H9 (cell line): ENCODE measurements around the gene C2orf92. TPM values are rescaled to one million over a fixed set of nuclear protein-coding genes. Genes with fewer than 3 reads are reported as not detected.

Source experiments
- DNase-seq: peaks from one replicate; pipeline ENCODE4 v3.0.0-alpha.2; 2017
- H2AFZ ChIP-seq: one replicate; pipeline ENCODE4 v1.6.1; 2013; ENCODE audit warnings: mild to moderate bottlenecking, low read length, control low read depth, moderate library complexity
- H2AK5ac ChIP-seq: 2 replicates; pipeline ENCODE4 v1.6.1; 2013; ENCODE audit warnings: low read length, control low read depth, mixed read lengths; ENCODE audit not compliant: insufficient read length
- H2BK120ac ChIP-seq: one replicate; pipeline ENCODE4 v1.6.1; 2013; ENCODE audit warnings: low read depth, mild to moderate bottlenecking, low read length, control low read depth, inconsistent platforms; ENCODE audit not compliant: poor library complexity, severe bottlenecking
- H2BK12ac ChIP-seq: 2 replicates; pipeline ENCODE4 v1.6.1; 2013; ENCODE audit warnings: low read length, control low read depth, mixed read lengths, low read depth; ENCODE audit not compliant: insufficient read length
- H2BK15ac ChIP-seq: 2 replicates; pipeline ENCODE4 v1.6.1; 2013; ENCODE audit warnings: low read depth, low read length, control low read depth
- H2BK20ac ChIP-seq: one replicate; pipeline ENCODE4 v1.6.1; 2013; ENCODE audit warnings: low read depth, mild to moderate bottlenecking, low read length, control low read depth, inconsistent platforms; ENCODE audit not compliant: poor library complexity, severe bottlenecking
- H2BK5ac ChIP-seq: 2 replicates; pipeline ENCODE4 v1.6.1; 2013; ENCODE audit warnings: low read length, control low read depth, mixed read lengths; ENCODE audit not compliant: insufficient read length
- H3K14ac ChIP-seq: 2 replicates; pipeline ENCODE4 v1.6.1; 2013; ENCODE audit warnings: low read length, control low read depth; ENCODE audit not compliant: insufficient read depth
- H3K18ac ChIP-seq: 2 replicates; pipeline ENCODE4 v1.6.1; 2013; ENCODE audit warnings: low read depth, mild to moderate bottlenecking, mixed read lengths, low read length, control low read depth; ENCODE audit not compliant: insufficient read length
- H3K23ac ChIP-seq: 2 replicates; pipeline ENCODE4 v1.6.1; 2013; ENCODE audit warnings: low read length, control low read depth, mixed read lengths, low read depth; ENCODE audit not compliant: insufficient read length
- H3K23me2 ChIP-seq: 2 replicates; pipeline ENCODE4 v1.6.1; 2013; ENCODE audit warnings: low read depth, mild to moderate bottlenecking, mixed read lengths, low read length, control low read depth; ENCODE audit not compliant: insufficient read length, poor library complexity, severe bottlenecking
- H3K27ac ChIP-seq: 2 replicates; pipeline ENCODE4 v1.5.1; 2013; ENCODE audit warnings: low read length, control low read depth, mixed read lengths, low read depth; ENCODE audit not compliant: insufficient read length
- H3K27me3 ChIP-seq: 2 replicates; pipeline ENCODE4 v1.6.1; 2013; ENCODE audit warnings: low read length, control low read depth, inconsistent platforms; ENCODE audit not compliant: insufficient read depth
- H3K4ac ChIP-seq: 2 replicates; pipeline ENCODE4 v1.6.1; 2013; ENCODE audit warnings: low read depth, mild to moderate bottlenecking, control low read depth, inconsistent platforms, low read length, moderate library complexity
- H3K4me1 ChIP-seq: 2 replicates; pipeline ENCODE4 v1.6.1; 2013; ENCODE audit warnings: low read length, control low read depth, inconsistent platforms; ENCODE audit not compliant: insufficient read depth
- H3K4me2 ChIP-seq: 2 replicates; pipeline ENCODE4 v1.6.1; 2013; ENCODE audit warnings: low read length, control low read depth, mixed read lengths; ENCODE audit not compliant: insufficient read length, insufficient read depth
- H3K56ac ChIP-seq: 2 replicates; pipeline ENCODE4 v1.6.1; 2013; ENCODE audit warnings: low read depth, mild to moderate bottlenecking, mixed read lengths, low read length, control low read depth; ENCODE audit not compliant: insufficient read length
- H3K79me1 ChIP-seq: 2 replicates; pipeline ENCODE4 v1.6.1; 2013; ENCODE audit warnings: low read depth, mild to moderate bottlenecking, moderate library complexity, low read length, control low read depth, inconsistent platforms; ENCODE audit not compliant: insufficient read depth, poor library complexity, severe bottlenecking
- H3K79me2 ChIP-seq: 2 replicates; pipeline ENCODE4 v1.6.1; 2013; ENCODE audit warnings: low read length, control low read depth, inconsistent platforms; ENCODE audit not compliant: insufficient read depth
- H3K9ac ChIP-seq: 2 replicates; pipeline ENCODE4 v1.6.1; 2013; ENCODE audit warnings: low read length, control low read depth, mixed read lengths; ENCODE audit not compliant: insufficient read length; ENCODE audit errors: extremely low read depth
- H3K9me3 ChIP-seq: one replicate; pipeline ENCODE4 v1.6.1; 2013; ENCODE audit warnings: low read depth, low read length, inconsistent platforms; ENCODE audit not compliant: control insufficient read depth
- H3T11ph ChIP-seq: one replicate; pipeline ENCODE4 v1.6.1; 2013; ENCODE audit warnings: mild to moderate bottlenecking, low read length, control low read depth, inconsistent platforms
- H4K20me1 ChIP-seq: one replicate; pipeline ENCODE4 v1.6.1; 2013; ENCODE audit not compliant: control insufficient read depth, insufficient read length, insufficient read depth
- H4K5ac ChIP-seq: 2 replicates; pipeline ENCODE4 v1.6.1; 2013; ENCODE audit warnings: low read depth, mild to moderate bottlenecking, mixed read lengths, low read length, control low read depth; ENCODE audit not compliant: insufficient read length
- H4K8ac ChIP-seq: replicated peaks from 2 replicates; pipeline ENCODE4 v1.6.1; 2013; ENCODE audit warnings: low read length, control low read depth, mixed read lengths, low read depth; ENCODE audit not compliant: insufficient read length
- H4K91ac ChIP-seq: 2 replicates; pipeline ENCODE4 v1.6.1; 2013; ENCODE audit warnings: low read depth, mild to moderate bottlenecking, moderate library complexity, mixed read lengths, low read length, control low read depth; ENCODE audit not compliant: insufficient read length
- H3K27ac Mint-ChIP-seq, 3 experiments: 2 replicates in 2 of 3; 3 replicates in 1 of 3; pipeline ENCODE4 v1.8.0; 2020 to 2021; ENCODE audit warnings: mixed read lengths in 3 of 3, mild to moderate bottlenecking in 1 of 3, moderate library complexity in 1 of 3
- H3K27me3 Mint-ChIP-seq: 2 replicates; pipeline ENCODE4 v1.8.0; 2021; ENCODE audit warnings: low read depth, mild to moderate bottlenecking, moderate library complexity, mixed read lengths
- H3K36me3 Mint-ChIP-seq, 3 experiments: 2 replicates in 2 of 3; 3 replicates in 1 of 3; pipeline ENCODE4 v1.8.0; 2020 to 2021; ENCODE audit warnings: low read depth in 3 of 3, mixed read lengths in 3 of 3; ENCODE audit not compliant: insufficient read depth in 1 of 3
- H3K4me1 Mint-ChIP-seq, 2 experiments: 2 replicates each; pipeline ENCODE4 v1.8.0; 2020; ENCODE audit warnings: mixed read lengths in 2 of 2
- H3K4me3 Mint-ChIP-seq, 2 experiments: 2 replicates in 1 of 2; 3 replicates in 1 of 2; pipeline ENCODE4 v1.8.0; 2020 to 2021; ENCODE audit warnings: mild to moderate bottlenecking in 2 of 2, mixed read lengths in 2 of 2, moderate library complexity in 1 of 2
- H3K9me3 Mint-ChIP-seq, 2 experiments: 2 replicates in 1 of 2; 3 replicates in 1 of 2; pipeline ENCODE4 v1.8.0; 2020; ENCODE audit warnings: mild to moderate bottlenecking in 2 of 2, mixed read lengths in 2 of 2, moderate library complexity in 1 of 2
- WGBS: extraction: QIAGEN DNeasy Blood & Tissue Kit; methylation state at CpG from one replicate; pipeline ENCODE4 v1.1.7; 2013; ENCODE audit warnings: missing lambda C conversion rate, low lambda C conversion rate, mixed read lengths; ENCODE audit not compliant: insufficient read length; ENCODE audit errors: extremely low coverage; 5-methylcytosine and 5-hydroxymethylcytosine counted together
- total RNA-seq: library from RNA; stranded (reverse); gene quantifications from 2 replicates; pipeline ENCODE4 v1.2.1, GENCODE V29; 2021
- TF ChIP-seq, protein P1 (sequence below): fragments of 200-600 bp; sonication (generic); conservative IDR thresholded peaks from 3 replicates; pipeline ENCODE4 v1.8.0; 2021; ENCODE audit warnings: antibody characterized with exemption, mild to moderate bottlenecking

Gene C2orf92
- total RNA-seq, 1 experiment from 2014 or later, result 7.3 TPM

DNA sequence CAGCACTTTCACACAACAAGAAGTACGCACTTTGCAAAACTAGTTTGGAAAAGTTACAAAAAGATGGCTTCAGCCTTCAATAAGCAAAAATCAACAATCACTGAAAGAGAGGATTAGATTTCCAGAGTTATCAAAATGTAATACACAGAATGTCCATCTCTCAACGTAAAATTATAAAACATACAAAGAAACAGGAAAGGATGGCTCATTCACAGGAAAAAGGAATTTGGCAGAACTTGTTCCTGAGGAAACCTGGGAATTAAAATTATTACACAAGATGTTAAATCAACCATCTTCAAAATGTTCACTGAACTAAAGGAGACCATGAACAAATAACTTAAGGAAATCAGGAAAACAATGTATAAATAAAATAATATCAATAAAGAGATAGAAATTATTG lies 8.0 kb downstream of the C2orf92 start:
- Mint-ChIP-seq H3K9me3 (peaks cover 24 to 39% of the 10 kb centered on the region in 2 experiments), H3K27me3 (no peaks in the 10 kb centered on the region), H3K36me3 (peaks cover 0 to 31% (median 2%) of the 10 kb centered on the region in 3 experiments; a peak in 5 of 7 replicates), H3K4me3 (no peak overlapping the region), H3K27ac (no peak overlapping the region), H3K4me1 (peaks cover 6 to 10% of the 10 kb centered on the region in 2 experiments)
- no peaks in the 10 kb centered on the region for H3K79me1 ChIP-seq
- H4K20me1 ChIP-seq, result no peaks in the 10 kb centered on the region
- no peak overlapping the region for H2AFZ ChIP-seq
- no peak overlapping the region for H2BK20ac ChIP-seq
- H3K9me3 ChIP-seq, result no peaks in the 10 kb centered on the region
- no peak overlapping the region for H4K5ac ChIP-seq
- H3K18ac ChIP-seq, result no peak overlapping the region
- H3K23ac ChIP-seq, result no peak overlapping the region
- no peak overlapping the region for H3K27ac ChIP-seq
- H3K4me2 ChIP-seq, result no peak overlapping the region
- no peak overlapping the region for H4K91ac ChIP-seq
- H3K4me1 ChIP-seq, result no peaks in the 10 kb centered on the region
- no peak overlapping the region for H3K56ac ChIP-seq
- no CpG with 5 or more reads among the region's 2 CpGs for WGBS
- no peaks in the 10 kb centered on the region for H3K23me2 ChIP-seq
- no peak overlapping the region for H3K4ac ChIP-seq
- no peaks in the 10 kb centered on the region; the same call in 1 of the 2 replicates for H3K27me3 ChIP-seq
- no peak overlapping the region for H2BK15ac ChIP-seq
- no peak overlapping the region for H2AK5ac ChIP-seq
- H3K14ac ChIP-seq, result no peak overlapping the region
- H2BK120ac ChIP-seq, result no peak overlapping the region
- H3K79me2 ChIP-seq, result no peaks in the 10 kb centered on the region
- H4K8ac ChIP-seq, result no peak overlapping the region
- H3T11ph ChIP-seq, result no peak overlapping the region
- H2BK5ac ChIP-seq, result no peak overlapping the region
- H3K9ac ChIP-seq, result no peak overlapping the region
- DNase-seq, result no peak
- no peak overlapping the region for H2BK12ac ChIP-seq
- TF ChIP-seq, protein P1, sequence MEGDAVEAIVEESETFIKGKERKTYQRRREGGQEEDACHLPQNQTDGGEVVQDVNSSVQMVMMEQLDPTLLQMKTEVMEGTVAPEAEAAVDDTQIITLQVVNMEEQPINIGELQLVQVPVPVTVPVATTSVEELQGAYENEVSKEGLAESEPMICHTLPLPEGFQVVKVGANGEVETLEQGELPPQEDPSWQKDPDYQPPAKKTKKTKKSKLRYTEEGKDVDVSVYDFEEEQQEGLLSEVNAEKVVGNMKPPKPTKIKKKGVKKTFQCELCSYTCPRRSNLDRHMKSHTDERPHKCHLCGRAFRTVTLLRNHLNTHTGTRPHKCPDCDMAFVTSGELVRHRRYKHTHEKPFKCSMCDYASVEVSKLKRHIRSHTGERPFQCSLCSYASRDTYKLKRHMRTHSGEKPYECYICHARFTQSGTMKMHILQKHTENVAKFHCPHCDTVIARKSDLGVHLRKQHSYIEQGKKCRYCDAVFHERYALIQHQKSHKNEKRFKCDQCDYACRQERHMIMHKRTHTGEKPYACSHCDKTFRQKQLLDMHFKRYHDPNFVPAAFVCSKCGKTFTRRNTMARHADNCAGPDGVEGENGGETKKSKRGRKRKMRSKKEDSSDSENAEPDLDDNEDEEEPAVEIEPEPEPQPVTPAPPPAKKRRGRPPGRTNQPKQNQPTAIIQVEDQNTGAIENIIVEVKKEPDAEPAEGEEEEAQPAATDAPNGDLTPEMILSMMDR, result no peak
